K562 (cell line): Measurements from ENCODE around the gene ATP1A3. TPM values are rescaled to one million over a fixed set of nuclear protein-coding genes. Genes with fewer than 3 reads are reported as not detected.

Source experiments
- ATAC-seq: fragments of 200-7000 bp; cut with Tn5 transposase; 3 replicates; pipeline ENCODE4 v1.9.1; 2020; ENCODE audit warnings: moderate library complexity
- BruUV-seq: library from RNA; stranded (reverse); fragments of 400-500 nt; replicated peaks from 2 replicates; lab custom pipeline; 2021; lab: Mats Ljungman, UMichigan
- CTCF ChIA-PET: fragments of 300-600 bp; formaldehyde crosslinking; extraction: SDS; loops from one replicate; lab custom pipeline; 2021; ENCODE audit warnings: low intra/inter-chr PET ratio; lab: Yijun Ruan, JAX
- POLR2A ChIA-PET: fragments of 300-600, 350-650 bp; sonication (Branson Sonifier 250); formaldehyde crosslinking; extraction: SDS; loops from one replicate; lab custom pipeline; 2021; ENCODE audit warnings: antibody characterized with exemption, inconsistent platforms; lab: Yijun Ruan, JAX
- DNase-seq, 4 experiments: peaks; one replicate each; pipeline versions ENCODE4 v3.0.0 to v3.0.0-alpha.2; 2011 to 2018; ENCODE audit warnings: low spot score in 3 of 4, mixed read lengths in 3 of 4; ENCODE audit errors: extremely low read depth in 1 of 4
- FAIRE-seq: peaks from 2 replicates; lab custom pipeline; 2011; peaks lifted over from hg19 to GRCh38; lab: Jason Lieb, UNC
- H2AFZ ChIP-seq: 2 replicates; pipeline ENCODE4 v1.6.0; 2011; ENCODE audit warnings: low read depth, low read length, control low read depth, inconsistent platforms
- H3K27ac ChIP-seq: fragments of 200-600 bp; 3 replicates; pipeline ENCODE4 v1.8.0; 2011; ENCODE audit warnings: low read depth, mild to moderate bottlenecking, control low read depth, inconsistent platforms, low read length, moderate library complexity, mixed read lengths; ENCODE audit errors: extremely low read depth
- H3K27me3 ChIP-seq, 2 experiments: fragments of 300-600 bp in 1 of 2; 2 replicates in 1 of 2; 3 replicates in 1 of 2; pipeline versions ENCODE4 v1.6.0 to v1.8.0; 2011; ENCODE audit warnings: inconsistent platforms in 2 of 2, low read length in 2 of 2, mild to moderate bottlenecking in 1 of 2, mixed read lengths in 1 of 2, moderate library complexity in 1 of 2; ENCODE audit not compliant: control insufficient read depth in 2 of 2, insufficient read depth in 2 of 2
- H3K36me3 ChIP-seq: fragments of 300-600 bp; 3 replicates; pipeline ENCODE4 v1.8.0; 2011; ENCODE audit warnings: mild to moderate bottlenecking, low read length, inconsistent platforms; ENCODE audit not compliant: control insufficient read depth, insufficient read depth
- H3K4me1 ChIP-seq, 2 experiments: fragments of 200-600 bp in 1 of 2; replicated peaks in 1 of 2; 2 replicates in 1 of 2; 3 replicates in 1 of 2; pipeline versions ENCODE4 v1.5.1 to v1.8.0; 2011; ENCODE audit warnings: inconsistent platforms in 2 of 2, low read length in 2 of 2, mild to moderate bottlenecking in 1 of 2, mixed read lengths in 1 of 2, moderate library complexity in 1 of 2; ENCODE audit not compliant: control insufficient read depth in 2 of 2, insufficient read depth in 2 of 2
- H3K4me2 ChIP-seq: 2 replicates; pipeline ENCODE4 v1.6.1; 2011; ENCODE audit warnings: low read length, control low read depth, inconsistent platforms, mixed read lengths; ENCODE audit not compliant: insufficient read depth
- H3K4me3 ChIP-seq: fragments of 200-600 bp; sonication (generic), shearing (Covaris generic); 2 replicates; pipeline ENCODE4 v1.5.1; 2016; ENCODE audit warnings: control low read depth, inconsistent platforms
- H3K79me2 ChIP-seq: fragments of 200-600 bp; 3 replicates; pipeline ENCODE4 v1.8.0; 2011; ENCODE audit warnings: low read length, inconsistent platforms; ENCODE audit not compliant: control insufficient read depth, insufficient read depth
- H3K9ac ChIP-seq, 2 experiments: 2 replicates each; pipeline versions ENCODE4 v1.6.0 to v1.6.1; 2011; ENCODE audit warnings: low read depth in 2 of 2, low read length in 2 of 2, control low read depth in 1 of 2, inconsistent platforms in 1 of 2, mild to moderate bottlenecking in 1 of 2, mixed read lengths in 1 of 2; ENCODE audit not compliant: insufficient read depth in 1 of 2
- H3K9me1 ChIP-seq: one replicate; pipeline ENCODE4 v1.6.0; 2011; ENCODE audit warnings: inconsistent platforms, mild to moderate bottlenecking, low read length, moderate library complexity; ENCODE audit not compliant: control insufficient read depth, insufficient read depth
- H3K9me3 ChIP-seq: replicated peaks from 2 replicates; pipeline ENCODE4 v1.5.1; 2011; ENCODE audit warnings: low read depth, low read length, inconsistent platforms; ENCODE audit not compliant: control insufficient read depth, insufficient read depth
- H4K20me1 ChIP-seq: replicated peaks from 2 replicates; pipeline ENCODE4 v1.6.1; 2011; ENCODE audit warnings: low read length, inconsistent platforms, mixed read lengths; ENCODE audit not compliant: control insufficient read depth, insufficient read depth
- CBX1 ChIP-seq: sonication (generic); IDR thresholded peaks from 2 replicates; pipeline ENCODE4 v1.6.1; 2016; ENCODE audit warnings: antibody characterized with exemption, low read depth, mild to moderate bottlenecking
- CBX5 ChIP-seq: IDR thresholded peaks from 2 replicates; pipeline ENCODE4 v1.6.1; 2014; ENCODE audit warnings: low read depth, borderline replicate concordance
- CCAR2 ChIP-seq: fragments of 200-400 bp; formaldehyde crosslinking; IDR thresholded peaks from 2 replicates; pipeline ENCODE4 v1.6.1; 2017; ENCODE audit warnings: mild to moderate bottlenecking, low read depth, low read length
- MAFK ChIP-seq: IDR thresholded peaks from 2 replicates; pipeline ENCODE4 v1.6.1; 2011; ENCODE audit warnings: low read length, improper control_type of control experiment
- MLLT1 ChIP-seq, 2 experiments: fragments of 450-650 bp; IDR thresholded peaks; 2 replicates each; pipeline ENCODE4 v1.6.1; 2016
- SMARCC2 ChIP-seq: fragments of 450-650 bp; IDR thresholded peaks from 2 replicates; pipeline ENCODE4 v1.6.1; 2017; ENCODE audit warnings: antibody characterized with exemption, moderate library complexity, mild to moderate bottlenecking, low read depth
- WGBS: fragments of 100-300 bp; shearing (Covaris generic); methylation state at CpG from one replicate; pipeline ENCODE4 v1.1.6; 2016; ENCODE audit warnings: low coverage, mixed read lengths; ENCODE audit not compliant: insufficient coverage; ENCODE audit errors: missing lambda C conversion rate; 5-methylcytosine and 5-hydroxymethylcytosine counted together
- in situ Hi-C: fragments of 300-500 bp; cut with MboI; formaldehyde crosslinking; loops from 4 replicates; pipeline ENCODE4 v1.15.0; 2018; ENCODE audit warnings: inconsistent platforms, mixed read lengths
- intact Hi-C: fragments of 100-400 bp; cut with micrococcal nuclease; formaldehyde crosslinking; loops from 2 replicates; pipeline ENCODE4 v1.14.2; 2022
- polyA plus RNA-seq, 8 experiments: library from polyadenylated mRNA; depleted of rRNA in 4 of 8; stranded (reverse) in 5 of 8; unstranded in 3 of 8; fragments of >200 nt; fragmentation: Nextera tagmentation in 2 of 8; fragmentation: Illumina TruSeq in 1 of 8; extraction: Ambion mirVana in 2 of 8; extraction: Trizol in 1 of 8; gene quantifications; 2 replicates each; pipeline versions ENCODE4 v1.2.1 to v1.2.3, GENCODE V29; 2011 to 2014; ENCODE audit warnings: inconsistent platforms in 1 of 8, missing spikeins in 1 of 8
- total RNA-seq, 7 experiments: library from RNA; depleted of rRNA in 6 of 7; stranded (reverse); fragments of >200 nt in 6 of 7; fragmentation: Illumina TruSeq in 2 of 7; extraction: Trizol in 2 of 7; gene quantifications; 2 replicates each; pipeline versions ENCODE4 v1.2.1 to v1.2.3, GENCODE V29; 2011 to 2021; ENCODE audit warnings: low replicate concordance in 1 of 7

The ATP1A3 gene
- total and polyA plus RNA-seq, 9 of the 15 experiments (the other 6 are each of a cell fraction or from before 2014, with no cell fraction given): 0.03 to 1.0 (median 0.17) TPM; not detected in 3

- Histone ChIP-seq H3K9me1 (no peaks in the 10 kb centered on the region), H3K4me3 (no peak overlapping the region), H3K79me2 (no peaks in the 10 kb centered on the region), H2AFZ (no peak overlapping the region), H3K27me3 (no peaks in the 10 kb centered on the region), H3K36me3 (no peaks in the 10 kb centered on the region), H3K4me1 (peaks cover 12 to 71% of the 10 kb centered on the region in 2 experiments; a peak in 3 of 5 replicates), H3K4me2 (no peak overlapping the region), H3K27ac (no peak overlapping the region), H3K9me3 (no peaks in the 10 kb centered on the region), H3K9ac (peak overlapping the region in 1 of 2 experiments; percentile 24; a peak in 1 of 4 replicates), H4K20me1 (0 out of 2 replicates have a peak, but pooled peaks cover 3% of the 10 kb centered on the region)
- no peak for DNase-seq
- in situ Hi-C loops: no loop called here
- ChIA-PET CTCF (no interaction called here), POLR2A (interaction anchor here (0.7 to 1.4 kb wide), 3 partner anchors 9 to 21 kb away, joined by 3 to 5 read pairs (median 3); partner anchors contain the start of gene ERFL)
- WGBS: 57% methylated on average over 7 of the region's 15 CpGs
- TF ChIP-seq SMARCC2 (no peak), CCAR2 (no peak), CBX1 (no peak), CBX5 (no peak), MLLT1 (IDR thresholded peaks at IDR 0.05) (no peak), MAFK (no peak)
- no peak for ATAC-seq
- no peak for FAIRE-seq
- no TSS peak for BruUV-seq
- intact Hi-C loops: no loop called here
These were observed 57.1 kb downstream of the ATP1A3 start for GRCh38 chr19:41936961-41937360.
